Measurements from ENCODE around the gene FOXF1.

The FOXF1 gene

DNA sequence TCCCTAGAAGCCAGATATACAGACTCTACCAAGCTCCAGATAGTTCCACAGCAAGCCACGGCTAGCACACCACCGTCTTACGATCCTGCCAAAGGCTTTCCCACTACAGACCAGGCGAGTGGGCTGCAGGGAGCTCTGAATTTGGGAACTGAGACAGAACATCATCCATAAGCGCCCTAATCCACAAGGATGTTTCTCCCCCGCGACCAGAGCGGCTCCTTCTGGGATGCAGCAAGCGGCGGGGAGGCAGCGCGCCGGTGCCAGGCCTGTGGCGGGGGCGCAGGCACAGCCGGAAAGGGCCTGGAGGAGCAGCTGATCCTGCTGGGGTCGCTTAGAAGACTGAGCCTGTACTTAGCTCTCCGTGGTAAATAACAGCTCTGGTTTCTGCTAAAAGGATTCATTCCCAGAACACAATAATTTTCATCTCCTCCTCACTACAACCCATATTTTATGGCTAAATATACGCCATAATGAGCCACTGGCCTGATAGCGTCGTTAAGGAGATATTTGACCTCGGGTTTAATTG, 16.2 kb upstream of the FOXF1 start:
- DNase-seq, result no peak

DNA sequence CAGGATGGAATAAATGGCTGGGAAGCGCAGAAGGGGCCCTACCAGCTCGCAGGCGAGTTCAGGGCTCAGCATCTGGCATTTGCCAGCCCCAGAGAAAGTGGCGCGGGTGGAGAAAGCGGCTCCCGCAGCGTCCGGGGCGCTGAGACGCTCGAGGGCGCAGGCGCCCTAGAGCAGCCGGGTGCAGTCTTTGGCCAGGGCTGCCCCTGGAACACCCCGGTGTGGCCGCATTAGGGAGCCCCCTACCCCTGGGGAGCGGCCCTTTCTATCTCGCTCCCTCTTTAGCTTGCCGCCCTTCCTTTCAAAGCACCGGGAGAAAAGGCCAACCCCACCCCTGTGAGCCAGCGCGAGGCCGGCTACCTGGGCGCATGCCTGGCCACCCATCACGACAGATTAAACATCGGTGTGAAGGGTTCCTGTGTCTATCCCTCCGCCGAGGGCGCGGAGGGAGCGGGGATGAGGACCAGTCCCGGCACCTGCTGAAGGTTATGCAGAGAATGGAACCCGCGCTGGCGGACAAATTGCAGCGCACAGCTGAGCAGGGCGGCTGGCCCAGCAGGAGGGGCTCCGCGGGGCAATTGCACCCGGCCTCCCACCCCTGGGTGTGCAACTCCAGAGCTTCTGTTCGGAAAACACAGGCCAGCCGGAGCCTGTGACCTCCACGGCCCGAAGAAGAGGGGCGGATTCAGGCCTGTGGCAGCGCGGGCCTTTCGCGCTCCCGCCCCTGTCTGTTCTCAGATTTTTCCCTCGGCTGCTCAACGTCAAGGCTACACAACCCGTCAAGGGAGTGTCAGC, 15.6 kb upstream of the FOXF1 start:
- no peak for DNase-seq

DNA sequence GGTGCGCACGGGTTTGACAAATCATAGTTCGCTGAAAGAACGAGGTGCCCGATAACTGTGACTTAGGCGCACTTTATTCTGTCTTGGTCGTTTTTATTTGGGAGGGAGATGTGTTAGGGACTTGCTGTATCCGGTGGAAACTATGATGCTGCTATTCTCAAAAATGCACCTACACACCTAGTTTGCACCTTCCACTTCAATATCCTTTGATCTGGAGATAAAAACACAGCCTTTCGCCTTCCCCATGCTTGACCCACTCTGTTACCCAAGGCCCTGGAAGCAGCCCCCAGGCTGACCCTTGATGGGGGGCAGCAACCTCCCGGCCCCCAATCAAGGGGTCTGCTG, 15.0 kb upstream of the FOXF1 start:
- DNase-seq, result no peak

DNA sequence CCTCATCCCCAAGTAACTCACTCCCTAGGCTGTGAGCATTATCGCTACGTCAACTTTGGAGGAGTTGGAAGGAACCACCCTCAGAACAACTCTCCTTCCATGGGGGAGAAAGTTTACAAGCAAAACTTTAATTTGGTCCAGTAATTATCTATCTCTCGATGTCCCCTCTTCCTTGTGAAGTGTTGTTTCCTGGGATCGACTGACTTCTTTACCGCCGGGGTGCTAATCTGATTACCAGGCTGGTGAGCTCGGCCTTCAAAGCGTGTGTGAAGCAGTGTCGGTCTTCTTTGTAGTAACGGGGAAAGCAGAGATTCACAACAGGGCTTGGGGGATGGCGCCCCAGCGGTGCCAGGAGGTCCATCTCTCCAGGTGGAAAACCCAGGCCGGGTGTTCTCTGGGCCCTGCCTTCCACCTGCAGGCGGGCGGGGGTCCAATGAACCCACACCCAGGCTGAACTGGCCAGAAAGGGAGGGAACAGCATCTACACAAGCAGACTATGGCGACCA, 14.5 kb upstream of the FOXF1 start:
- no peak for DNase-seq

DNA sequence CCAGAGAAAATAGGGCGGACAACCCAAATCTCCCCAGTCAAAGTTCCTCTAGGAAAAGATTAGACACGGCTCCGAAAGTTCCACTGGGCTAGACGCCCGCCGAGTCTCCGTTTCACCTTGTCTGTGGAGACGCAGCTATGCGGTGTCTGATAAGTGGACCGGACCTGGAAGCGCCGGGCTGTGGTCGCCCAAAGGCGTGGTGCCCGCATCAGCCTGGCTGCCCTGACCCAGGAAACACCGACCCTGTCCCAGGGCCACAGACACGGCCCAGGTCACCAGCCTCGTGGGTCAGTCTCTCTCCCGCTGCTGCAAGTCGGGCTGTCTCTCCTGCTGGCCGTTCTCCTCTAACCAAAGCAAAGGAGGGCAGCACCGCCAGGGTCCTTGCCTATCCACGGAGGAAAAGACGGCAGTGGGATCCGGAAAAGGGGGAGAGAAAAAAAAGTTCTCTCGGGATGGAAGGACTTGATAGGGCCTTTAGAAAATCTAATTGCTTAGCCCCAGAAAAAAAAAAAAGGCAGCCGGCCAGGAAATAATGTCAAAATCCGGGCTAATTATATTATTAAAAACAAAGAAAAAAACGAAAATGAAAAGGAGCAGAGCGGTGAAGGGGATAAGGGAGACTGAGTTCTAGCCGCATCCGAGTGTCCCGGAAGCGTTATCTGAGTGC, 13.9 kb upstream of the FOXF1 start:
- DNase-seq, result no peak

DNA sequence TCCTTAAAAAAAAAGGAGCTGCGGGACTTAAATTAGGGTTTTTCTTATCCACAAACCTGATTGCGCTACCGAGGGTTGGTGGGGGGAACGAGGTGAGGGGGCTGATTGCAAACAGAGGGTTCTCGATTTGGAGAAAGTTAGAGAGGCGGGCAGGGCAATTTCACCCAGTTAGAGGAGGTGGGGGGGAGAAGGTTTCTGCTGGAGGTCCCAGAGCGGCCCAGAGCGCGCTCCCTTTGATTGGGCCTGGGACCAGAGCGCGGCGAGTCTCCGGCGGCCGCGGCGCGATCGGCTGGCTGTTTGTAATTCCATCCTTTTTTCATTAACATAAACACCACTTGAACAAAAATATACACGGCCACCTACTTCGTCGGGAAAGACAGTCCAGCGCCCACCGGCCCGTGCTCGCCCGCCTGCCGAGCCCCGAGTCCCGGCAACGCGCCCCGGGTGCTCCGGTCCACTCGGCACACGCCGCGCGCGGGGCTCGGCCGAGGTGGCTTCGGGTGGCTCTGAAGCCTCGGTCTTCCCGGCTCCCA, 13.3 kb upstream of the FOXF1 start:
- no peak for DNase-seq

DNA sequence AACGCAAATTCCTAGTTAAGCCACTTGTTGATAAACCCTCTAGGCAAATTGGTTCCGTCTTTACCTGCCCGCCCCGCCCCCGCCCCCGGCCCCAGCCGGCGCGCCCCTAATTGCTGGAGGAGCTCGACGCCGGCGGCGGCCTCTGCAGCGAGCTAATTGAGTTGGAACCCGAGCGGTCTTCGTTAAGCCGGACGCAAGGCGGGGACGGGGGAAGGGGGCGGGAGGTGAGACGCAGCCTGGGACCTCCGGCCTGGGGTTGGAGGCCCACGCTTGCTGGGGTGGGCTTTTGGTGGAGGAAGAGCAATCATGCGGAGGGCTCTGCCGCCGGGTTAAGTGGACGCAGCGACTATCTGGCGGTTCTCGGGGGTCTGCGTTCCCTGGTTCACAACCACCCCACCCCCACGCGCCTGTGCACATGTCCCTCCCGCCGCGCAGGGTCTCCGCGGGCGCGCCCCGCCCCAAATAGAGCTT, 12.7 kb upstream of the FOXF1 start:
- no peak for DNase-seq

DNA sequence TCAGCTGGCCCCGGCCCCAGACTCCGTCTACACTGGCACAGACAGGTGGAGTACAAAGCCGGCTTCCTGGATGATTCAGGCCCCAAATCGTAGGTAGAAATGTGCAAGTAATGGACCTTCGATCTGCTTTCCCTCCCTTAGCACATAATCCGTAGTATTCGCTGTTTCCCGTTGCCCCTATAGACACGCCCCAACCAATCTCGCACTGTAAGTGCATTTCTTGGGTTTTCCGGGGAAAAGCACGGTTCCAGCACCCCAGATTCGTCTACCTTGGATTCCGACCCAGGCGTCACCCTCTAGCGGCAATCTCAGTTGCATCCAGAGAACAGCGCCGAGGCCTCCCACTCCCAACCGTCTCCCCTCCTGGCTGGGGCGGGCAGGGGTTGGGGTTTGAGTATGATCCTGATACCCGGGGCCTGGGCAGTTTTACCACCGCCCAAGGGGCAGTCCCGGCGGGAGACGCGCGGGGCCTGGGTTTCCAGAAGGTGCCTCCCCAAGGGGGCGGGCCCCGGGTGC, 12.1 kb upstream of the FOXF1 start:
- no peak for DNase-seq

DNA sequence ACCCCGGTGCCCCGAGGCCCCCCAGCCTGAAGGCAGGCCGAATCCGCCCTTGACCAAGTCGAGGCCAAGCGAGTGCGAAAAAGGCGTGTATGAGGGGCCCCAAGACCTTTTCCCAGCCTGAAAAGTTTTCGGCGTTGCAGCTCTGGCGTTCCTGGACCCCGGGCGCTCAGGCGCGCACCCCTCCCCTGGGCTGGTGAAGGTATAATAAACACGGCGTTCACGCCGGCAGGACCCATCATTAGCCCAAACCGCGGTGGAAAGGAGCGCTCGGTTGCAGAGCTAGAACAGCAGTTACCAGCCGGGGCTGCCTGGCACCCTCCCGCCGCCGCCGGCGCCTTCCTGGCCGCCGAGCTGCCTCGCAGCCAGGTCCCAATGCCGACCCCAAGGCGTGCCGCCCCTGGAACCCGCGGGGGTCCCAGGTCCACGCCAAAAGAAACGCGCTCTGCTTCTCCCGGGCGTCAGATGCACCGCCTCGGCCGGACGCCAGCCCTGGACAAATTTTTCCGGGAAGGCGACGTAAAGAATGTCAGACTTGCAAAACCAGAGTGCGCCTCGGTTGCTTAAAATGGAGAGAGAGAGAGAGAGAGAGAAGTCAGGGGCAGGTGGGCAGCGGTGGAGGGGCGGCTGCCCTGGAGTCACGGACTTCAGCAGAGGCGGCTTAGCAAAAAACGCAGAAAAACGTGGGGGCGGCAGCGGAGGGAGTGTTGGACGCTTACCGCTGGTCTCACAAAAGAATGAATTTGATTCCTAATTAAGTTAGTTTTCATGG, 11.5 kb upstream of the FOXF1 start:
- no peak for DNase-seq

DNA sequence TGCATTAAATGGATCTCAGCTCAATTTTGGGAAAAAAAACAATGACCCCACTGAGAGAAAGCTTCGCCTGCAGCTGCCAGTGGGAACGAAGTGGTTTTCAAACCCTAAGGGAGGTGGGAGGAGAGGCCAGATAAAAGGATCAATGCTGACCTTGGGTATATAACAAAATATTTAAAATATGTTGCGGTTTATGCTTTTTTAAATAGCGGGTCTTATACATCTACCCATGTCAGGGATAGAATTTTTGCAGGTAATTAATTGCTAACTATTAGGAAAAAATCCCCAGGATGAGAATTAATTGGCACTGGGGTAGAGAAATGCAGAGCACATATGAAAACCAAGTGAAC, 10.9 kb upstream of the FOXF1 start:
- DNase-seq, result no peak

DNA sequence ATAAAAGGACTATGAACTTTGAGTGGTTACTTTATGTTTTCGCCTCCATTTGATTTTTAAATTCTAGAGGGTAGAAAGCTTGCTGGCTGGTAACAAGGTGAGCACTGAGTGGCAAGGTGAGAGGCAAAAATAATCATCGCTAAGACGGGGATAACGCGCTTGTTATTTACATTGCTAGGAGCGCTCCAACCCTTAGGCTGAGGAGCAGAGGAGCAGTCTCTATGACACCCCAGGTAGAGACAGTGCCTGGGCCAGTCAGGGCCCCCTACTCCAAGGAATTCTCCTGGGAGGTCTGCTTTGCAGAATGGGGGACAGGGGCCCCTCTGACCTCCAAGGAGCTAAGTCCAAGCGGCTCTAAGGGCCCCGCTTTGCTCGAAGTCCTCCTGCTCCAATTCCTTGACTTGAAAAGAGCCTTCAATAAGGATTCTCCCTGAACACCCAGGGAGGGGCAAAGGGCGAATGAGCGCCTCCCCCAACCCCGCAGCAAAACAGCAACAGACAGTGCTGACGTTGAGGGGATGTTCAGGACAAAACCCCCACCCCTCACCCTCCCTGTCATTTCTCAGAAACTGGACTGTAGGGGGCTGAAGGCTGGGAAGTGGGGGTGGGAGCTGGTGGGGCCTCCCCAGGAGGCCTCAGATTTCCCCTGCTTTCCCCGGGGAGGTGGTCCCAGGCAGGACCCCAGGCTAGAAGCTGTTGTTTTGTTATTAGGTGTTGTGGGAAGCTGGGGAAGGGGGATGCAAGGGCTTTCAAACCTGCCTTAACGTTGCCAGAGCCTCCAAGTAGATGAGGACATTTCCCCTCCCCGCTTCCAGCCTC, 10.2 kb upstream of the FOXF1 start:
- DNase-seq, result no peak

DNA sequence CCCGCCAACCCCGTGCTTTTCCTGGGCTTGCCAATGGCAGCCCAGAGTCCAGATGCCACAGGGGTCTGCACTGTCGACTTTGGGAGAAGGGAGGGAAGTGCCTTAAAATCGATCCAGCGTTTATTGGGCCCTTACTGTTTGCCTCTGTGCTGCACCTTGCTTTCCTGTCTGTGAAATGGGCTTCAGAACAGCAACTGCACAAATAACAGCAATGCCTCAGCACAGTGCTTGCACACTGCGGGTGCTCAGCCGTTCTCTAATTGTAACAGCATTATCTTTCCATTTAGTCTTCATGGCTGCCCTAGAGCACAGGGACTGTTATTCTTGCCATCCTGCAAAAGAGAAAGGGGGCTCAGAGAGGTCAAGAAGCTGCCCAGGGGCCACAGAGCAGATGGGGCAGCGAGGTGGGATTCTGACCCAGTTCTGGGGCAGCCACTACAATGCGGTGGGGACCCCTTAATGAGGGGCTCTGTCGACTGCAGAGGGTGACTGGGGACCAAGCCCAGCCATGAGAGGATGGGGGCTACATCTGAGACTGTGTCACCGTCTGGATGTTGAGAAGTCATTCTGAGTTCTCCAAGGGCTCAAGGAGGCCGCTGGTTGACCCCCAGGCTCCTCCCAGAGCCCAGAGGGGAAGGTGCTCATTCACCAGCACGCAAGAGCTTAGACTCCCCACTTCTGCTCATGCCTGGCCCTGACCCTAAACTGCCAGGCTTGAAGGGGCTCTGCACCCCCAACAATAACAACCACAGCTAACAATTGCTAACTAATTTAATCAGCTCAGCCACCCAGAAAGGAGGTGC, 9.4 kb upstream of the FOXF1 start:
- no peak for DNase-seq

DNA sequence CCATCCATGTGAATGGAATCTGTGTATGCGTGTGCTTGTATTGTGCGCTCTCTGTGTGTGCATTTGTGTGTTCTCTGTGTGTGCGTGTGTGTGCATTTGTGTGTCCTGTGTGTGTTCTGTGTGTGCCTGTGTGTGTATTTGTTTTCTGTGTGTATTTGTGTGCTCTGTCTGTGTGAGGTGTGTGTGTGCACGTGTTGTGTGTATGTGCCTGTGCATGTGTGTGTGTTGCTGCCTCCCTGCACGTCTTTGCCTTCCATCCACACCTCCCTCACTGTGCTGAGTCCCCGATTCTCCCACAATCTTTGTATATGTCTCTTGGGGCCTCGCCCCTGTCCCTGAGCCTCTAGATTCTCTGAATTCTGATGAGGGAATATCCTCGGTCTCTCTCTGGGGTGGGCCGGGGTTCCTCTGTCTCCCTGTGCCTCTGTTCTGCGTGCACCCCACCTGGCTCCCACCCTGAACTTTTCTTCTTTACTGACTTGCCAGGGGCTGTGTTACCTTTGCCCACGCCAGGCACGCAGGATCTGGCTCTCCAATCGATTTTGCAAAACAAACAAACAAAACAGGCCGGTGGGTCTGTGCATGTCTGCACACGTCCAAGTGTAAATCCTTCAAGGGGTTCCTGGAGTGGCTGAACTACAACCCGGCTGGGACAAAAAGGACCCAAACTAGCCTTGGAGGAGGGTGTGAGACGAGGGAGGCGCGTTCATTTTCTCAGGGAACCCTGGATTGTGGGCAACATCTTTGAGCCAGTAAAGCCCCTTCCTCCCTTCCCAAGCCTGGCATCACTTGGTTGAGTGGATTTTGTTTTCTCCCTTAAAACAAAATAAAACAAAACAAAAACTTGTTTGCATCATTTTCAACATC, 8.1 kb upstream of the FOXF1 start:
- DNase-seq, result no peak

DNA sequence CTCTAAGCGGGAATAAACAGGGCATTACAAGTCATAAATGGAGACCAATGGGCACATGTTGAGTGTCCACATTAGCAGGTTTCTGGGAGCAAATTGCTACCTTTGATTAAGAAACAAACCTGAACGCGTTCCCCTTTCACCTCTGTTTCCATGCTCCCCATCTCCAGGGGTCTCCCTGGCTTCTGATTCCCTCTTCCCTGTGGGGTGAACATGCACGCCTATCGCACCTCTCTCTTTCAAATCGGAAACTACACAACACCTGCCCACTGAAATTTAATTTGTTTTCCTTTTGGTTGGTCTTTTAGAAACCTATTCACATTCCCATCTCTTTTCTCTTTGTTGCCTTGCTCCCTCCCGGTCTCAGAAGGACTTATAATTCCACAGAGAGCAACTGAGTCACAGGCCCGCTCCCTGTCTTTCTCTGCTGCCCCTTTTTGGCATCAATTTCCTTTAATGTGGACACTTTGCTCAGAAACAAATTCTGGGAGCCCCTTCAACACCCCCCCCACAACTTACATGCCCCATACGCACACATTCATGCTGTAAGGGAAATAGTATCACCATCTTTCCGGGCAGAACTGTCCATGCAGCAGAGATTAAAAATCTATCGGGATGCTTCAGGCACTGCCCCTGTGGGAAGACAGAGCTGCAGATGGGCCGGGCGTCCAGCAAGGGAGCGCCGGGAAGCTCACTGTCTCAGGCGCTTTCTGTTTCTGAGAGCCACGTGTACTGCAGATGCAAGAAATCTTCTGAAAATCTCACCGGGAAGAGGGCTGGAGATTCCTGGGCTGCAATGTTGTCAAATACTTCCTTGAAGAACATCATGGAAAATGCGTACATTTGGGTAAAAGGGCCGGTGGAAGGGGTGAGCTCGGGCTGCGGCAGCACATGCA, 7.2 kb upstream of the FOXF1 start:
- DNase-seq, result no peak

DNA sequence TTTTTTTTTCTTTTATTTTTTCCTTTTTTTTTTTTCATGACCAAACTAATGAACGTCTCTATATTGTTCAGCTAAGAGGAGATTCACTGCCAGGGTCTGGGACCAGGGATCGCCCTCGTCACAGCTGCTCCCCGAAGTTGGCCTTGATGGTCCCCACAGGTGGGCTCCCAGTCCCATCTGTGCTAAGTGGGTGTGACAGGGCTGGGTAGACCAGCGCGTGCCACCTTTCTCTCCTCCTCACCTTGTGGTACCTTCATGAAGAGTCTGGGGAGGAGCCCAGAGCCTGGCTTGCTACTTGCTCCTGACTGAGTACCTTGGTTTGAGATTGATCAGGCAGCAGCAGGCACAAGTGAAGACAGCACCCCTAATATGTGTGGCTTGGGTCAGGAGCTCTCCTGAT, 6.5 kb upstream of the FOXF1 start:
- DNase-seq, result no peak

DNA sequence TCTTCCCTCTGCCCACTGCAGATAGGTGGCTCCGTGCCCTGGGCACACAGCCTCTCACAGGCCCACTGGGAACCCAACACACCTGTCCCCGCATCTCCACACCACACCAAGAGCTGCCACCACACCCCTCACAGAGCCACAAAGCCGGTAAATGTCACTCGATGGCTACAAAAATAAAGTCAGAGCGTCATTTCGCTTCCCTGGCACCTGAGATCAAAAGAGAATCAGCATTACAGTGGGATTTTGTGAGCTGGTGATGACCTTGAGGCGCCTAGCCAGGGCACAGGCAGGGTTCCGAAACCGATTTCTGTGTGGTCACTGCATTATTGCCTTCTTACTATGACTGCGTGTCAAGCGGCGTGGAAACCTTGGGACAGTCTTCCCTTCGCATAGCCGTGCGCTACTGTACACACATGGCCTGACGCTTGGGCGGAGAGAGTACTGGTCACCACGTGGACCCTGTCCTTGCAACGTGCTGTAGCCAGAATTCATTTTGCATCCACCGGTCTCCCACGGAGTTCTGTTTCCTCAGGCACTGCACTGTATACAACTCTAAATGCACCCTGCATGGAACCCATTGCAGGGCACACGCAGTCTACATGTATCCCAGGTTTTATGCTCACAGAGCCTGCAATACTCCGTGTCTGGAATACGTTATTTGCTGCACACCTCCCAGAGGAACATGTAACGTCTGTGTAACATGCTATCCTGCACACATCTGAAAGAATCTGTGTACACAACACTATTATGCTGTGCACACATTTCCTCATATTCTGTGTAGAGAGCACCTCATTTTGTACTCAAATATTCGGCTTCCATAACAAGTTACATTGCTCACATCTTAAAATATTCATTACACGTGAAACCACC, 5.8 kb upstream of the FOXF1 start:
- no peak for DNase-seq

DNA sequence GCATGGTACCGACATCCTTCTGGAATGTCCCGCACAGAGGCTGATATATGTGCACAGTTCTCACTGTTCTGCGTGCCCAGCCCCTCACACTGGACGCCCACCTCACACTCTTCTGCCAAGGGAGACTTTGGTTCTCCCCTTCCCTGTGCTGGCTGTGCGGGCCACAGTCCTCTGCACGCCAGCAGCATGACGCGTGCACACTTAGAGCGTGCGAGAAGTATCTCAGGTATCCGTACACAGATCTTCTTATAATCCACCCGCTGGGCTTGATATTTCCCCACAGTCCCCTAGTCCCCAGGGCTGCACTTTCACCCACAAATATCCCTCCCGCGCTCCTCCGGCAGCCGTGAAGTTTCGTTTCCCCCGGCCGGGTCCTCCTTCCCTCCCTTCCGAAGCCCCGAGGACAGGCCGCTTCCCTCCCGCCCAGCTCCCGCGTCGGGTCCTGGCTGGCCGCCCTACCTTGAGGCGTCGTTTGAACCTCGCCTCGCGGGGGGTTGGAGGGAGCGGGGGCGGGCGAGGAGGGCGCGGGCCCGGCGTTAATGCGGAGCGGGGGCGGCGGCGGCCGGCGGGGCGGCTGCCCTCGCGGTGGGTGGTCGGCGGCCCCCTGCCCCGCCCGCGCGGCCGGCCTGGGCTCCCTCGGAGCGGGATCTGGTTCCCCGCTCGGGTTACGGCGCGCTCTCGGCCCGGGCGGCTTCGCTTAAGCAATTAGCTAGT, 5.0 kb upstream of the FOXF1 start:
- no peak for DNase-seq

Measured in NCI-H1092 treated with DMSO at 0.1 percent for 48 hours (cell line).